NCI-H526 (cell line): ENCODE data around the gene BMP7.

Experiments
- DNase-seq, 2 experiments: peaks; one replicate each; lab custom pipeline; 2025; lab: John Stamatoyannopoulos, UW

BMP7 gene

DNA sequence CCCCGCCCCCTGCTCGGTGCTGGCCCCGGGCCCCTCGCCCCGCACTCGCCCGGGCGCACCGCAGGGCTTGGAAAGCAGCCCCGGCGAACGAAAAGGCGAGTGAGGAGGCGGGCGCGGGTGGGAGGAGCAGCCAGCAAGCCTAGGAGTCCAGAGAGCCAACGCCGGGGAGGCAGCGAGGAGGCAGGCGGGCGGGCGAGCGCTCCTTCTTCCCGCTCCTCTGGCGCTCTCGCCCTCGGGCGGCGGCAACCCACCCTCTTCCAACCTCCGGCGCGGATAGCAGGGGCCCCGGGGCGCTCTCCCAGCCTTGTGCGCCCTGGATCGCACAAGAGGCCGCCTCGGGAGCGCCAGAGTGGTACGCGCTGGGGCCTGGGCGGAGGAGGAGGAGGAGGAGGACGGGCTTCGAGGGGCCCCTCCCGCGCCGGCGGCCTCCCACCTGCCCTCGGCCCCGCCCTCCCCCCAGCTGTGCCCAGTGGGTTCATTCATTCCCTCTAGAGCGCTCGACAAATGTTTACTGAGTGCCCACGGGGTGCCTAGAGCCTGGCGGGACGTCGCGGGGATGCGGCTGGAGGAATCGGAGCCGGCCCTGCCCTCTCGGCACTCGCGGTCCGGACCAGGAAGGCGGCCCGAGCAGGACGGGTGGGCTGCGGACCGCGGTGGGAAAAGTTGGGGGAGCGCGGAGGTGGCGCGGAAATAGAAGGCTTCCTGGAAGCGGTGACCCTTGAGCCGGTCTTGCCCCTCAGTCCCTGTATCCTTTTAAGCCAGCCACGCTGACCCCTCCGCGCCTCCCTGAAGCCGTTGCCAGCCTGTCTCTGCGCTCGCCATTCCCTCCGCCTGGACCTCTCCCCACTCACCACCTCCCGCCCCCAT lies at the start of gene BMP7:
BMP7 (minus strand) TSS at position 351 of the 867 bp plus-strand sequence. CDS start 519 bp downstream, outside the sequence.
- DNase-seq: peak; percentile 75 to 95

DNA sequence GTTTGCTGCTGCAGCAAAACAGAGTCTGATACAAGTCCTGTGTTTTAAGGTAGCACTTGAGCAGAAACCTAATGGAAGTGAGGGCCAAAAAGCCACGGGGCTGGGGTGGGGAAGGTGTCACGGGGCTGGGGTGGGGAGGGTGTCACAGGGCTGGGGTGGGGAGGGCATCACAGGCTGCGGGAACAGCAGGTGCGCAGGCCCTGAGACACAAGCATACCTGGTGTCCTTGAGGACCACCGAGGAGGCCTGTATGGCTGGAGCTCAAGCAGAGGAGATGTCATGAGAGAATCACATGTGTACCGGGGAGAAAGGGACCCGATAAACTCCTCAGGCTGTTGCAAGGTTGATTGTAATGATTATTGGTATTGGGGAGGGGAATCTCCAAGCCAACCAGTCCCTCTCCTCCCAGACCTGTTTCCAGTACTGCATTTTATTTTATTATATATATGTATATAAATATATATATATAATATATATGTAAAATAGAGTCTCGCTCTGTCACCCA lies 49.6 kb upstream of the BMP7 start:
- no peak for DNase-seq

DNA sequence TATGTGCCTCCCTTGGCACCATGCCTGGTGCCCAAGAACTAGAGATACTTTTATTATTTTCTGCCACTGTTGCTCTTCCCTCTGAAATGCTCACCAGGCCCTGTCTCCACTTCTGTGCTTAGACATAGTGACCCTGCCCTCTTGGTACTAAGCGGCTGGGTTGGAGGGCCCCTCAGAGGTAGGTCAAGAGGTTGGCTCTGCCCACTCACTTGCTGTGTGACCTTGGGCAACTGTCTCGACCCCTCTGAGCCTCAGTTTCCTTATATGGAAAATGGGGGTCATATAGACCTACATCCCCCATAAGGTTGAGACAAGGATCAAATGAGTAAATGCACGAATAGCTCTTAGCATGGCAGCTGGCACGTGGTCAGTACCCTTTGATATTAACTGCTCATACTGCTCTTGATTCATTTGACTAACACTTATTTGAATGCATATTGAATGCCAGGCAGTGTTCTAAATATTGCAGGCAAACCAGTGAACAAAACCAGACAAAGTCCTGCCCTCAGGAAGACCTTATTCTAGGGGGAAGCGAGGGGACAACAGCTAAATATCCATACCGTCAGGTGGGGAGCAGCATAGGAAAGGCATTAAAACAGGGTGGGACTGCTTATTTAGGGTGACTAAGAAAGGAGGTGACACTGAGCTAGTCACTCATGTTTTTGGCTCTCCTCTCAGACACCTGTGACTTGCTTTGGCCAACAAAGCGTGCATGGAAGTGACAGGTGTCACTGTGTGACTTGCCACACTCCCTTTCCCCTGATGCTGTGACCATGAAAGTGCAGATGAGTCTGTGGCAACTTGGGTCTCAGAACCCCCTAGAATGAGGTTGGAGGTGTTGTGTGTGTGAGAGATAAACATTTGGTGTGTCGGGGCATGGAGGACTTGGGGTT lies 48.9 kb upstream of the BMP7 start:
- DNase-seq: peak; percentile 24 to 55

DNA sequence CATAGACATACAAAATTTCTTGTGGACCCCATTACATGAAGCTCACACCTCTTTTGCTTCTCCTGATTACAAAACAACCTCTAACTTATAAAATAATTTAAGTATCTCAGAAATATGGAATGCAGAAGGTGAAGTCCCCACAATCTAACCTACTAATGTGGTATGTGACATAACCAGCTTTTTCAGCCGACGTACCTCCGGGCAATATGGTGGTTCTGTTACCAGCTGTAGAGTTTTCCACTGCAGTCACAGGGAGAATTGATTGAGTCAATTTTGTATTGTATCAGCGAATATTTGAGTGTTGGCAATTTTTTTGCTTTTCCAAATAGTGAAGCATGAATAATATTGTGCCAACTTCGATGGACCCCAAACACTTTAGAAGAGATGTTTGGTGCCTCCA lies 47.5 kb upstream of the BMP7 start:
- DNase-seq: no peak

DNA sequence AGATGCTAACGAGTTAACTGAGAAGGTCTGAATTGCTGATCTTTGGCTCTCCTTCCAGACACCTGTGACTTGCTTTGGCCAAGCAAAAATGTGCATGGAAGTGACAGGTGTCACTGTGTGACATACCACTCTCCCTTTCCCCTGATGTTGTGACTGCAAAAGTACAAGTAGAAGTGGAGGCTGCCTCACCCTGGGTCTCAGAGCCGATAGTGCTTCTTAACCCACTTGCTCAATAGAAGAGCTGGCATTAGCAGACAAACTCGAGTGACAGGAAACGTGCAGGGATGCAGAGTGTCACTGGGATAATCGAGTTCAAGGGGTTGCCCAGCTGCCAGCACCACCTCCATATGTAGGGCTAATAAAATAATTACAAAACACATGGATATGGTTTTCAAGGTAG lies 46.8 kb upstream of the BMP7 start:
- no peak for DNase-seq

DNA sequence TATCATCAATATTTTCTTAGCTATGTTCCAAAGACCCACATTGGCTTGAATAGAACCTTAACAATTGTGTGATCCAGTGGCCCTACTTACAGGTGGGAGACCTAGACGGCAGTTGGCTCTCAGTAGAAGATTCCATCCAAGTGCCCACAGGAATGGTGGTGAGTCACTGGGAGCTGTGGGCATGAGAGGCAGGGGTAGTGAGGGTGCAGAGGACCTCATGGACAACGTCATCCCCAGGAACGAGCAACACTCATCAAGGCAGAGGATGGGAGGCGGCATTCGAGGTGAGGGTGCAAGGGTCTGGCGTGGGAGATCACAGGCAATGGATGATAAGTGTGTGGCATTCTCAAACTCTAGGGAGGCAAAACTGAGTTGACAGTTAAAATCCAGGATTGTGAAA lies 45.7 kb upstream of the BMP7 start:
- DNase-seq: no peak

DNA sequence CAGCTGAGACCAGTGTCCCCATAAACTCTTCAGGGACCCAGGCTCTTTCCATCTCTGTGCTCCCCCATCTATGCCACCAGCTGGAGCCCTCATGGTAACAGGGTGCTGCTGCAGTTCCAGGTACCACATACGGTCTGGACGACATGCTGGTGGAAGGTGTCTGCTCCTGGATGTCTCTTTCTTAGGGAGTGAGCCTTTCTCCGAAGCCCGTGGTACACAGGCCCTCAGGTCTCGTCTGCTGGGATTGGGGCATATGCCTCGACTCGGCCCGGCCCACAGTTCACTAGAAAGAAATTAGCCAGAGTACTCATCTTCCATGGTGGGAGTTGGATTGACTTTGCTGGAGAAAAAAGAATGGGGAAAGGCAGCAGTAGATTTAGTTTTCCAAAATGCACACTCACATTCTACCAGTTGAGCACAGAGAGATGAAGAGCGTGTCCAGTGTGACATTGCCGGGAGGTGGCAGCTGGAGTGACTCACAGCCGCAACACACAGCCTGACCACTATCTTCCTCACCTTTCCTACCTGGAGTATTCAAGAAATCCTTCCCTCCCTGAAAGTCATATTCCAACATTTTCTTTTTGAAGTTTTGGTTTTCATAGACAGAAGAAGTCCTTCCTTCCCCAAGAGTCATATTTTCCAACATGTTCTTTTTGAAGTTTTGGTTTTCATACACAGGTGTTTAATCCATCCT lies 44.5 kb upstream of the BMP7 start:
- no peak for DNase-seq

DNA sequence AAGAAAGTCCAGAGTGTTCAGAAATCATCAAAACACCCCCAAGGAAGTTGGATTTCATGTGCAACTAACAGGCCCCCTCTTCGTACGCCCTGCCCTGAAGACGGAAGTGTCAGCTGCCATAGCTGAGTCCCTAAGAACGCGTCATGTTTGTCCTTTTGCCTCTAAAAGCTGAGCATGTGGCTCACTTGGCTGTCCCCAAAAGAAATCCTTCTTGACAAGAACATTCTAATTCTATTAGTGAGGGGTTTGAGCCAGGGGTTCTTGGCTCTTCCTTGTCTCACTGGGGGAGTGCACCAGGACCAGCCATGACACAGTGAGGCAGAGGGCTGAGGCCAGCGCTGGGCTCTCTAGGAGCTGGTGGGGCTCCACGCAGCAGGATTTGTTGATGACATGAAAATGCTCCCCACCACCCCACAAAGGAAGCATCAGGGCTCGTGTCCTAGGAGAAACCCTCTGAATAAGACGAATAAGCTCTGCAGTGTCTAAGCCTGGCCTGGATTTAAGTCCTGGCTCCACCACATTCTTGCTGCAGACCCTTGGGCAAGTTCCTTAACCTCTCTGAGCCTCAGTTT lies 43.2 kb upstream of the BMP7 start:
- DNase-seq: no peak

DNA sequence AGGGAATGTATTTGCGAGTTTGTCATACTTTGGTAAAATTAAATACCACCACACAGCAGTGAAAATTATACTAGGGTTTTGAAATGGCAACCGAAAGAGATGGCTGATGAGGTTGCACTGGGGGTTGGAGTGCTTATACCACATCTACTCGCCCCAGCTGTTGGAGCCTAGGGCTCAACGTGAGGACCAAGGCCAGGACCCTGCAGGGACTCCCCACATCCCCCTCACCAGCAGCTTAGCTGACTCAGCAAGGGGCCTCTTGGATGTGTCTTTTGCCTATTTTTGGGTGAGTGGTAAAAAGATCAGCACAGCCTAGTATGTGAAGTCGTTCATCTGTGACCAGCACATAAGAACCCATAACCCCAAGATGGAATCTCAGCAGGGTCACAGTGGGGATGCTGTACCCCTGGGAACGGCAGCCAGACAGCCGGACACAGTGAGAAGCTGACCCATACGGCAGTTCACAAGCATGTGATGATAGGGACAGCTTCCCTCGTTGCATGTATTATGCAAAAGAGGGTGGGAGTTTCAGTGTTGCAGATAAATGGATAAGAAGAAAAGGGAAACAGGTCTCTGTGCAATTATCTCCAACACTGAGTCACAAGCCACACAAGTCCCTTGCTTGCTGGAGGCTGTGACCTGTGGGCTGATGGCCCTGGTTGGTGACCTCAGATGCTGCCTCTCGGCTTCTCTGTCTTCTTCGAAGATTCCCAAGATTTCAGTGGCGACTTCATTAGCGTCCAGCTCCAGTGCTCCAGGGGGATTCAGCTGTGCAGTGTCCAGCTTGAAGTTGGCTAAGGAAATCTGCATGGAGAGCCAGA lies 42.2 kb upstream of the BMP7 start:
- peak; percentile 8 to 55 for DNase-seq

DNA sequence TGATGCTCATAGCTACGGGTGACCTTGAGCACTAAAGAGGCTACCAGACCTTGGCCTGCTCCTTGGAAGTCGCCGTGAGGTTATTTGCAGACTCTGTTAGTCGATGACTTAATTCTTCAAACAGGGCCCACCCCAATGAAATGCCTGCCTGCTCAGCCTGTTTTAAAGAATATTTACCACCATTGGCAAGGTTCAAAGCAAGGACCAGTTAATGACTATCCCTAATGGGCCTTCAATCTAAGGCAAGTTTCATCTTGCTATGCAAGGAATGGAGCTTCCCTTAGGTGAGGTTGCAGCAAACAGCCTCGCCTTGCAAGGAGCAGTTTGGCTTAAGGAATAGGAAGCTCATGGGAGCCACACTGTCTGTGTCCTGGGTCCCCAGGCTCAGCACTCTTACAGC lies 40.3 kb upstream of the BMP7 start:
- no peak for DNase-seq

DNA sequence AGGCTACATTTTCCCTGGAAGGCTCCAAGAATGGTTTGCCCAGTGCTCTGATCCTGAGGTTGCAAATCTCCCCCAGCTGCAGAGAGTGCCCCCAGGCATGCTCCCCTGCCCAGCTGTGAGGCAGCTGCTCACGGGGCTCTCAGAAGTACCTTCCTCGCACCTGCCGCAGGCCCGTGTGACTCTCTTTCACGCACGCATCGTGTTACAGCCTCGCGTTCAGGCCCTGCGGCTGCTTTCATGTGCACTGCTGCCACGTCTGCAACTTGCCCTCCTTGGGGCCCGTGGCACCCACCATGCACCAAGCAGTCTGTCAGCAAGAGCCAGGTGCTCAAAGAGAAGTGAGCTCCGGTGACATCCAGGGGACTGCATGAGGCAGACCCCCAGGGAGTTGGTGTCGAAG lies 34.6 kb upstream of the BMP7 start:
- DNase-seq: peak in 1 of 2 experiments; percentile 19

DNA sequence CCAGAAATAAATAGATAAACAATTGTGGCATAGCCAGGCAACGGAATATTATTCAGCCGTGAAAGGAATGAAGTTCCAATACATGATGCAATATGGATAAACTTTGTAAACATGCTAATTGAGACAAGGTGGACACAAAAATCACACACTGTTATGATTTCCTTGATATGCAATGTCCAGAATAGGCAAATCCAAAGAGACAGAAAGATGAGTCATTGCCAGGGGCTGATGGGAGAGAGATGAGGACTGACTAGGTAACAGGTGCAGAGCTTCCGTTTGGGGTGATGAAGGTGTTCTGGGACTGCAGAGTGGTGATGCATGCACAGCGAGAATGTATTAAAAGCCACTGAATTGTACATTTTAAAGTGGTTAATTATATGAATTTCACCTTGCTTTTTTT lies 32.0 kb upstream of the BMP7 start:
- DNase-seq: no peak

DNA sequence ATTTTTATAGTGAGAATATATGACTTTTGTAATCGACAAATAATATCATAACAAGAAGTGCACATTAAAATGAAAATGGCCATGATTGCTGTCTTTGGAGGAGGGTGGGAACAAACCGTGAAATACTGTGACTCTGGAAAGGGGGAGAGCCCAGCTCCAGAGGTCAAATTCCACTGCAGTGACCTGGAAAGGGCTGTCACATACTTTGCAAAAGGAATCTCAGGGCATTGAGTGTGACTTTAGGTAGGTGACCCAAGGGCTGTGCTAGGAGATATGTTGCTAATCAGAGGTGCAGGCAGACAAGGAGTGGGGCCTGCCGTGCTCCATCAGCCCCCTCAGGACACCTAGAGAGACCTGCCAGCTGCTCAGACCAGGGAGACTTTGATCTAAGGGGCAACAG lies 28.1 kb upstream of the BMP7 start:
- no peak for DNase-seq

DNA sequence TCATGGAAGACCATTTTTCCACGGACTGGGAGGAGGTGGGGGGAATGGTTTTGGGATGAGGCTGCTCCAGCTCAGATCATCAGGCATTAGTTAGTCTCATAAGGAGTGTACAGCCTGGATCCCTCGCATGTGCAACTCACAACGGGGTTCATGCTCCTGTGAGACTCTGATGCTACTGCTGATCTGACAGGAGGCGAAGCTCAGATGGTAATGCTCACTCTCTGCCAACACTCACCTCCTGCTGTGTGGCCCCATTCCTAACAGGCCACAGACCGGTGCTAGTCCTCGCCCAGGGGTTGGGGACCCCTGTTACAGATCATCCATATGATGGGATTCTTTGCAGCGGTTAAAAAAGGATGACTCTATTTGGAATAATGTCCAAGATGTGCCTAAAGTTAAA lies 27.6 kb upstream of the BMP7 start:
- no peak for DNase-seq

DNA sequence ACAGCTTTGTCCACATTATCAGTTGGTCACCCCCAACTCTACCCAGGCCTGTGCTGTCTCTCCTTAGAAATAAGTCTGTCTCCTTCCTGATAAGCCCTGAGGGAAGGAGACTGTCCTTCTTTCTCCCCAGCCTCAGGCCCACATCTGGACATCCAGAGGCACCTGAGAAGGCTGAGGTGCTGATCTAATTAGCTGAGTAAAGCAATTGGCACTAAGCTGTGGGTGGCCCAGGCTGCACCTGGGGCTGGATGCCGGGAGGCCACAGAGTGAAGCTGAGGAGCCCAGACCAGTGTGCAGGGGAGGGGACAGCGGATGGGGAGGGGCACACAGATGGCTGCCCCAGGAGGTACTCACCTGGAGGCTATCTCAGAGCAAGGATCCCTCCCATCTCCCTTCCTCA lies 26.2 kb upstream of the BMP7 start:
- DNase-seq: no peak

DNA sequence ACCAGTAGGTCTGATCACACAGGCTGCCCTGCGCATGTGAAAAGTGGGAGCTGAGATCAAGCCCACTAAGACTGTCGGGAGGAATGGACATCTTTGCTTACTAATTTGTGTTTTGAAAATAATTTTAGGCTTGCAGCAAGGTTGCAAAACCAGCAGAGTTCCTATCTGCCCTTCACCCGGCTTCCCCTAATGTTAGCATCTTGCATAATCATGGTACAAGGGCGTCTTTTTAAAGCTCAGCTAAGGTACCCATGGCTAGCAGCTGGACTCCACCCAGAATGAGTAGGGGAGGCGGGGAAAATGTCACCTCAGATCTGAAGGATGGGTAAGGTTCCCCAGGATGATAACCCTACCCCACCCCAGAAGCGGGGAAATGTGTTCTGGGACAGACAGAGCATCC lies 25.3 kb upstream of the BMP7 start:
- no peak for DNase-seq

DNA sequence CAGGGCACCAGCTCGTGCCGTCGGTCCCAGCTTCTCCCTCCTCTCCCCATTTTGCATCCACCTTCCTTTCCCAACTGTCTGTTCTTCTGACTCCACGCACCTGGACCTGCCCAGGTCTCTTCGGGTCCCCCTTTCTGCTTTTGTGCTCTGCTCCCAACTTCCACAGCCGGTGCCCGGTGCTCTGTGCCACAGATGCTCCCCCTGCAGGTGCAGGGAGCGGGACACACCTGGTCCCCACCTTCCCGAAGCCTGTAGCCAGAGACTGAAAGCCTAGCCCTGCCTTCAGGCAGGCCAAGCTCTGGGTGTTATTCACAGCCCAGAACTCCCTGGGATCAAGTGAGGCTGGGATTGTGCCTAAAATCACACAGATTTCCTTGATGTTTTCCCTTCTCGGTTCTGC lies 24.6 kb upstream of the BMP7 start:
- peak in 1 of 2 experiments; percentile 70 for DNase-seq

DNA sequence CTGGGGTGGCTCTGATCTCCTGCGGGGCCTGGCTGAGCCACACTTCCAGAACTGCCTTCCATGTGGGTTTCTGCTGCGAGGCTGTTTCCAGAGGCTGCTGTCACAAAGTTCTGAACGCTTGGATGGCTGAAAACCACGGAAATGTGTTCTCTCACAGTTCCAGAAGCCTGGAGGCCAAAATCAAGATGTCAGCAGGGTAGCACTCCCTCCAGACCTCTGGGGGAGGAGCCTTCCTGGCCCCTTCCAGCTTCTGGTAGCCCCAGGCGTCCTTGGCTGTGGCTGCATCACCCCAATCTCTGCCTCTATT lies 23.7 kb upstream of the BMP7 start:
- DNase-seq: no peak

DNA sequence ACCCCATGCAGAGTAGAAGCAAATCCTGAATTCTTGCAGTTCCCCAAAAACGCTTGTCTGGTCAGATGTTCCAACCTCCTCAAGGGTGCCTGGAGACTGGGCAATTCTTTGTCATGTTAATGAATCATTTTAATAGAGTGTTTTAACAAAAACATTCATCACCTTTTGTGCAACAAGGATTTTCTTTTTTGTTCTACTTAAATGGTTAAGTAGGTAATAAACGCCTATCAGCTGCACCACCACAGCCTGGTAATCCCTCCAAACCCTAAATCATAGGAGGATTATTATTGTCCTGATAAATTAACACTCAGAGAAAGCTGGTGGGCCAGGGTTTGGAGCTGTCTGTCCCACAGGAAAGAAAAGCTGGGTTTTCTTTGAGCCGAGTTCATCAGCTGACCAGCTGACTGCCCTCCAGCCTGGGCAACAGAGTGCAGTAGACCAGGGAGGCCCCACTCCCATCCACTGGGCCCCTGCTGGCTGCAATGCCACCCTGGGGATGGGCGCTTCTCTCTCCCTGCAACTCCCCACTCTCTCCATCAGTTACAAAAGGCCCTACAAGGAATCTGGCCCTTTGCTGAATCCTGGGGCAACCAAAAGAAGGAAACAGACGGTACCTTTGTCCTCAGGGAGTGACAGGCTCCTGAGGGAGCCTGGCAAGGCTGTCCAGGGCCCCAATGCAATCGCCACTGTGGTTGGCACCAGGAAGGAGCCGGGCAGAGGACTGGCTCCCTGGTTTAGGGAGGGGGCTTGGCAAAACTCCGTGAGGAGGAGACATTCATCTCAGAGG lies 23.1 kb upstream of the BMP7 start:
- no peak for DNase-seq

DNA sequence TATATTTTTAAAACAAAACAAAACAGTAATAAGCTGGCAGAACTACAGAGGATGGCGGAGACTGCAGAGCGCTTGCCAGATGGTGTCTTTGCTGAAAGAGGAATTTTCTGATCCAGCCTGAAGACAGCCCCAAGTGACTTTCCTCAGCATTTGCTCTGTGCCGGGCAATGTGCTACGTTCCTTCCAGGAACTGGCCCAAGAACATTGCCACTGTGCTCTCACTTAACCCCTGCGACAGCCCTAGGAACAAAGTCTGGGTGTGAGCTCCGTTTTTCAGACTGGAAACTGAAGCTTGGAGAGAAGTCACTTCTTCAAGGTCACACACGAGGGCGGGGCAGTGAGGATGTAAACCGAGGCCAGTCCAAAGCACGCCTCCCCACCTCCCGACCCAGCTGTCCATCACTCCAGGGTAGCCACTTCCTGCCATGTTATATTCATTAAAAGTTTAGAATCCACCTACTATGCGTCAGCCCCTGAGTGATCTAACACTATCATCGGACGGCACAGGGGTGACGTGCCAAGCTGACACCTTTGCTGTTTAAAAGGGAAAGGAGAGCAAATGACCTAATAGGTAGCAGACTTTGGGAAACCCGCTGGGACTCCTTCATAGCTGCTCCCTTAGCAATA lies 22.3 kb upstream of the BMP7 start:
- DNase-seq: no peak
